ENCODE measurements around the gene ZIC1.

DNA sequence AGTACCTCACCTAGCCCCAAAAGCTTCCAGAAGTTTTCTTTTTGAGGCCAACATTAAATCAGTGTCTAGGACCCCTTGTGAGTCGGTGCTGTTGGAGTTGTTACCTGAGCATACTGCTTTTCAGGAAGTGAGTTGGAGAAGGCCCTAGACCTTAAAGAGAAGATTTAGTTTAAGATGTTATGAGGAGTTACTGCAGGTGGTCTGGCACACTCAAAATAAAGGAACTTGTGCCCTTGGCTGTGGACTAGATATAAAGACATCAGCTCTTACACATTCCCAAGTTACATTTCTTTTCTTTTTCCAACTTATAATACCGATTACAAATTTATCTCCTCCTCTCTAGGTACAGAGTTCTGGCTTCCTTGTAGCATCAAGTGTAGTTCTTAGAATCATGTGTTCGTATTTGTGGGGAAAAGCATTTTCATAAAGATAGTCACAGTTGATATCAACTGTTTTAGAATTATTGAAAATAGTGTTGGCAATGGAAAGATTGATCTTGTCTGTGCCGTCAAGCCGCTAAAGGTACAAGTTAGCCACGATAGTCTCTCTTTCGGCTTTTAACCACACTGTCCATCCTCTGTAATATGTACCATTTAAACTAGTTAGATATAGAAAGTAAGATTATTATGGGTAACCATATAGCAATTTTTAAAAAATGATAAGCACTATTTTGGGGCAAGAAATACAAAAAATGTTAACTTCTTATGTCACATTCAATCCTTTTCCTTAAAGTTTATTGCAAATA is 8.6 kb downstream of the ZIC1 start:
- TF ChIP-seq, protein P1, sequence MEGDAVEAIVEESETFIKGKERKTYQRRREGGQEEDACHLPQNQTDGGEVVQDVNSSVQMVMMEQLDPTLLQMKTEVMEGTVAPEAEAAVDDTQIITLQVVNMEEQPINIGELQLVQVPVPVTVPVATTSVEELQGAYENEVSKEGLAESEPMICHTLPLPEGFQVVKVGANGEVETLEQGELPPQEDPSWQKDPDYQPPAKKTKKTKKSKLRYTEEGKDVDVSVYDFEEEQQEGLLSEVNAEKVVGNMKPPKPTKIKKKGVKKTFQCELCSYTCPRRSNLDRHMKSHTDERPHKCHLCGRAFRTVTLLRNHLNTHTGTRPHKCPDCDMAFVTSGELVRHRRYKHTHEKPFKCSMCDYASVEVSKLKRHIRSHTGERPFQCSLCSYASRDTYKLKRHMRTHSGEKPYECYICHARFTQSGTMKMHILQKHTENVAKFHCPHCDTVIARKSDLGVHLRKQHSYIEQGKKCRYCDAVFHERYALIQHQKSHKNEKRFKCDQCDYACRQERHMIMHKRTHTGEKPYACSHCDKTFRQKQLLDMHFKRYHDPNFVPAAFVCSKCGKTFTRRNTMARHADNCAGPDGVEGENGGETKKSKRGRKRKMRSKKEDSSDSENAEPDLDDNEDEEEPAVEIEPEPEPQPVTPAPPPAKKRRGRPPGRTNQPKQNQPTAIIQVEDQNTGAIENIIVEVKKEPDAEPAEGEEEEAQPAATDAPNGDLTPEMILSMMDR (IDR thresholded peaks at IDR 0.05): no peak
- TF ChIP-seq POLR2A (IDR thresholded peaks at IDR 0.05): no peak

Measured in suprapubic skin (tissue), 3 donors.